Tibial artery (tissue), 4 donors: ENCODE data around the gene ACP7.

ENCODE experiments used
- DNase-seq, 2 donors: peaks; one replicate each; pipeline ENCODE4 v3.0.0-alpha.2; 2019
- H3K27ac ChIP-seq, 2 donors: fragments of 200-600 bp; sonication (generic) in 1 of 2; 1 replicate in 1 of 2; 2 replicates in 1 of 2; pipeline ENCODE4 v1.5.1; 2018 to 2019; ENCODE audit warnings: mild to moderate bottlenecking in 1 of 2
- H3K27me3 ChIP-seq, 2 donors: fragments of 200-600 bp; sonication (generic) in 1 of 2; one replicate each; pipeline versions ENCODE4 v1.5.1 to v1.6.0; 2016 to 2019
- H3K36me3 ChIP-seq, 3 donors: fragments of 200-600 bp; sonication (generic) in 2 of 3; one replicate each; pipeline ENCODE4 v1.5.1; 2016 to 2019; ENCODE audit warnings: mild to moderate bottlenecking in 2 of 3
- H3K4me1 ChIP-seq, 4 donors: fragments of 200-600 bp; sonication (generic) in 2 of 4; 1 replicate in 3 of 4; 2 replicates in 1 of 4; pipeline ENCODE4 v1.5.1; 2016 to 2019
- H3K4me3 ChIP-seq, 2 donors: fragments of 200-600 bp; sonication (generic) in 1 of 2; 1 replicate in 1 of 2; 2 replicates in 1 of 2; pipeline ENCODE4 v1.5.1; 2018 to 2019; ENCODE audit warnings: mild to moderate bottlenecking in 2 of 2
- H3K9me3 ChIP-seq, 3 donors: fragments of 200-600 bp; sonication (generic) in 1 of 3; one replicate each; pipeline ENCODE4 v1.5.1; 2016 to 2019
- intact Hi-C: fragments of 100-400 bp; cut with DNase I; formaldehyde crosslinking; loops from one replicate; pipeline ENCODE4 v1.15.0; 2023; ENCODE audit warnings: low total_unique reads
- TF ChIP-seq, protein P1 (sequence below), 2 experiments: fragments of 200-600 bp in 1 of 2; fragments of 450-650 bp in 1 of 2; IDR thresholded peaks; one replicate each; pipeline ENCODE4 v1.5.1; 2017 to 2019; ENCODE audit warnings: antibody characterized with exemption in 2 of 2, mild to moderate bottlenecking in 1 of 2, moderate library complexity in 1 of 2

Gene ACP7

DNA sequence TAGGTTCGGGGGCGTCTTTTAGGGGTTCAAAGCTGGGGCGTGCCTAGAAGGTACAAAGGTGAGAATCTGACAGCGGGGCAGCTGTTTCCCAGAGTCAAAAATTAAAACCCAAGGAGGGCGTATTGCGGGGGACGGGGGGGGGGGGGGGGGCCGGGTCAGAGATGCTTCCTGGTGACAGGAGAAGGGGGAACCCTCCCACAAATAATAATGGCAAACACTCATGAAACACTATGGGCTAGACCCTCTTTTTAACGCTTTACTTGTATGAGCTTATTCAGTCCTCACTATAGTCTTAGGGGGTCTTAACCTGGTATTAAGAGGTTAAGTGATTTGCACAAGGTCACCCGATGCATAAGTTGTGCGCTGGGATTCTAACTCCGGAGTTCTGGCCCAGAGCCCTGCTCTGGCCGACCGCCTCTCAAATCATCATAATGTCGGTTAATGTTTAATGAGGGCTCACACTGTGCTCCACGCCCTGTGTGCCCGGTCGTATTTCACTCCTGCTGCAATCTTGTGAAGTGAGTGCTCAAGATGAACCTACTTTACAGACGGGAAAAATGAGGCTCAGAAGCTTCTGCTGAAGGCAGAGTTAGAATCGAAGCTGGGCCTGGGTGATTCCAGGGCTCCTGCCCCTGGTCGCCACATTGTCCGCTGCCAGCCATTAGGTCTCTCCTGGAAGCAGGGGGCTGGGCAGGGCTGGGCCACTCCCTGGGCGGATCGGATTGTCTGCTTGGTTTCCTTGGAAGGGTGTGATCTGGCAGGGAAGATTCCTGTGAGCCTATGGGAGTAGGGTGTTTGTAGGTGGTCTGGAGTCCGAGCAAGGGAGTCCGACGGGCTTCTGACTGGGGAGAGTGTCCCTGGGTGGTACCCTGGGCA, 42.4 kb downstream of the ACP7 start:
- peaks cover 0 to 2% of the 10 kb centered on the region in 2 donors for H3K27me3 ChIP-seq
- intact Hi-C loops, result loop anchor here (5.0 to 10.0 kb wide), 2 partner anchors 162 to 216 kb away; partner anchors contain the start of gene SAMD4B
- peak in 1 of 2 donors; percentile 34 for DNase-seq
- TF ChIP-seq, protein P1, sequence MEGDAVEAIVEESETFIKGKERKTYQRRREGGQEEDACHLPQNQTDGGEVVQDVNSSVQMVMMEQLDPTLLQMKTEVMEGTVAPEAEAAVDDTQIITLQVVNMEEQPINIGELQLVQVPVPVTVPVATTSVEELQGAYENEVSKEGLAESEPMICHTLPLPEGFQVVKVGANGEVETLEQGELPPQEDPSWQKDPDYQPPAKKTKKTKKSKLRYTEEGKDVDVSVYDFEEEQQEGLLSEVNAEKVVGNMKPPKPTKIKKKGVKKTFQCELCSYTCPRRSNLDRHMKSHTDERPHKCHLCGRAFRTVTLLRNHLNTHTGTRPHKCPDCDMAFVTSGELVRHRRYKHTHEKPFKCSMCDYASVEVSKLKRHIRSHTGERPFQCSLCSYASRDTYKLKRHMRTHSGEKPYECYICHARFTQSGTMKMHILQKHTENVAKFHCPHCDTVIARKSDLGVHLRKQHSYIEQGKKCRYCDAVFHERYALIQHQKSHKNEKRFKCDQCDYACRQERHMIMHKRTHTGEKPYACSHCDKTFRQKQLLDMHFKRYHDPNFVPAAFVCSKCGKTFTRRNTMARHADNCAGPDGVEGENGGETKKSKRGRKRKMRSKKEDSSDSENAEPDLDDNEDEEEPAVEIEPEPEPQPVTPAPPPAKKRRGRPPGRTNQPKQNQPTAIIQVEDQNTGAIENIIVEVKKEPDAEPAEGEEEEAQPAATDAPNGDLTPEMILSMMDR (IDR thresholded peaks at IDR 0.05), result no peak
- H3K36me3 ChIP-seq, result no peaks in the 10 kb centered on the region
- peak overlapping the region; percentile 75 to 93 for H3K4me3 ChIP-seq
- peaks cover 0 to 72% (median 48%) of the 10 kb centered on the region in 4 donors for H3K4me1 ChIP-seq
- H3K27ac ChIP-seq, result peak overlapping the region; percentile 80 to 84
- H3K9me3 ChIP-seq, result no peaks in the 10 kb centered on the region

DNA sequence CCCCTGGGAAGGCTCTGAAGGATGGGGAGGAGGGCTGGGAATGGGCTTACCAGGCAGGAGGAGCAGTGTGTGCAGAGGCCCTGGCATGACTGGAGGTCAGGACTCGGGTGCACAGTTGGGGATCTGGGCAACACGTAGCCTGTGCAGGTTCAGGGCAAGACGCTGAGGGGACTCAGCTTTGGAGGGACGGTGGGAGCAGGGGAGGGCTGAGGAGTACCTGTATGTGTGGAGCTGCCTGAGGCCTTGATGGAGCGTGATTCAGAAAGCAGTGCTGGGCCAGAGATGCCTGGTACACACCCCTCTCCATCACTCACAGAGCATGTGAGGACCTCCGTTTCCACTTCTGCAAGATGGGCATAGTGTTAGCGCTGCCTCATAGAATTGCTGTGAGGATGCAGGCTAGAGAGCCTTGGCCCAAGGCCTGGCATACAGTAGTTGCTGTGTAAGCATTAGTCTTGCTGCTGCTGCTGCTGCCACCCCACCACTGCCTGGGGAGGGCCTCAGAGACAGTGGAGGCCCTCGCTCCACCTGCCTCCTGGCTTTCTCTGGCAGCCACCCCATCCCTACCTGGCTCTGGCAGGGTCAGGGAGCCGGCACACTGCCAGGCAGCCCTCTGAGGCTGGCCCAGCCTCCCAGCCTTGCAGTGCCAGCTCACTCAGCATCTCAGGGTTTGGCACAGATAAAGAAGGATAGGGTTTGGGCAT, 43.8 kb downstream of the ACP7 start:
- Histone ChIP-seq H3K4me3 (no peak overlapping the region), H3K9me3 (no peaks in the 10 kb centered on the region), H3K4me1 (peaks cover 0 to 80% (median 50%) of the 10 kb centered on the region in 4 donors), H3K27ac (peak overlapping the region in 1 of 2 donors; percentile 80), H3K27me3 (no peaks in the 10 kb centered on the region), H3K36me3 (no peaks in the 10 kb centered on the region)
- no peak for DNase-seq
- TF ChIP-seq, protein P1 (IDR thresholded peaks at IDR 0.05), result no peak
- intact Hi-C loops, result loop anchor here (5.0 to 10.0 kb wide), 2 partner anchors 163 to 214 kb away; partner anchors contain the start of gene SAMD4B

DNA sequence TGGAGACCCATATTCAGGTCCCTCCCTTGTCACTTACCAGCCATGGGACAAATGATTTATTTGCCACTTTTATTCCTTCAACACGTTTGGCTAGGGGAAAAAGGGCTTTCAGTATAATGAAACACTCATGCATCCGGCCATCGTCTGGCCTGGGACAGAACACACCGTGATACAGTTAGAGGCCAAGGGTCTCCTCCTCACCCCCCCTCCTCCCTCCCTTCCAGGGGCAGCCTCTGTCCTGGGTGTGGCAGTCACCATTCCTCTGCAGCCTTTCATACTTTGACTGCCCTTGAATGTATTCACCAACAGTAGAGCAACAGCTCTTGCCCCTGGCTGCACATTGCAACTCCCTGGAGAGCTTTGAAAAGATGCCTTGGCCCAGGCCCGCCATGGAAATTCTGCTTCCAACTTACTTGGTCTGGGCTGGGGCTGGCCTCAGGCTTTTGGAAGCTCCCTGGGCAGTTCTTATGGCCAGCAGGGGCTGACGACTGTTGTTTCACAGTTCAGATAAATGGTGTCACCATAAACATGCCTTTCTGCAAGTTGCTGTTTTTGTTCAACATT, 44.4 kb downstream of the ACP7 start:
- DNase-seq, result no peak
- intact Hi-C loops, result loop anchor here (5.0 to 10.0 kb wide), 2 partner anchors 164 to 214 kb away; partner anchors contain the start of gene SAMD4B
- no peaks in the 10 kb centered on the region for H3K36me3 ChIP-seq
- H3K27me3 ChIP-seq, result no peaks in the 10 kb centered on the region
- TF ChIP-seq, protein P1 (IDR thresholded peaks at IDR 0.05), result no peak
- H3K27ac ChIP-seq, result peak overlapping the region in 1 of 2 donors; percentile 80
- H3K9me3 ChIP-seq, result no peaks in the 10 kb centered on the region
- H3K4me3 ChIP-seq, result no peak overlapping the region
- H3K4me1 ChIP-seq, result peaks cover 0 to 86% (median 50%) of the 10 kb centered on the region in 4 donors

DNA sequence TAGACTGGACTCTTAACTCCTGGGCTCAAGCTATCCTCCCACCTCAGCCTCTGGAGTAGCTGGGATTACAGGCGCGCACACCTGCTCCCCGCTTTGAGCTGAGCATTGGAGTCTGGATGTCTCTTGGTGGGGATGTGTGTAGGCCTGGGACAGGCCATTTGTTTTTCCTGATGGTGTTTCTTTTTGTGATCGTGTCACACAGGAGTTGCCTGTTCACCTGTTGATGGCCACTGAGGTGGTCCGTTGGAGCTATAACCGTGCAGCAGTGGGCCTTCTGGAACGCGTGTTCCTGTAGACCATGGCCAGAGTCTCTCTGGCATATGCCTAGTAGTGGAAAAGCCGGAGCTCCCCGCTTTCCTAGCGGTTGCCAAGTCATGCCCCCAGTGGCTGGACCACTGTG, 44.9 kb downstream of the ACP7 start:
- Histone ChIP-seq H3K9me3 (no peaks in the 10 kb centered on the region), H3K27me3 (no peaks in the 10 kb centered on the region), H3K27ac (no peak overlapping the region), H3K36me3 (no peaks in the 10 kb centered on the region), H3K4me1 (peaks cover 0 to 89% (median 50%) of the 10 kb centered on the region in 4 donors), H3K4me3 (no peak overlapping the region)
- intact Hi-C loops, result loop anchor here (5.0 to 10.0 kb wide), 2 partner anchors 164 to 213 kb away; partner anchors contain the start of gene SAMD4B
- TF ChIP-seq, protein P1 (IDR thresholded peaks at IDR 0.05), result no peak
- DNase-seq, result no peak
